Measurements from ENCODE around the gene OMA1.

- no peak for TF ChIP-seq CTCF (conservative IDR thresholded peaks at IDR 0.05)
- TF ChIP-seq EZH2 (IDR thresholded peaks at IDR 0.05; ENCODE audit: low read depth), result no peak
These were observed 37.0 kb upstream of the OMA1 start for GRCh38 chr1:58583496-58583895.

Measured in PC-9 (cell line).